NCI-H128 (cell line): ENCODE results near the gene PHF21B.
"Not testable (repeated sequence)": the region's sequence is repeated elsewhere in the genome, so short reads cannot be mapped to it uniquely, and the experiment has no call there.

Experiments used
- DNase-seq: peaks from one replicate; lab custom pipeline; 2025; ENCODE audit not compliant: unreplicated experiment; lab: John Stamatoyannopoulos, UW

The PHF21B gene

DNA sequence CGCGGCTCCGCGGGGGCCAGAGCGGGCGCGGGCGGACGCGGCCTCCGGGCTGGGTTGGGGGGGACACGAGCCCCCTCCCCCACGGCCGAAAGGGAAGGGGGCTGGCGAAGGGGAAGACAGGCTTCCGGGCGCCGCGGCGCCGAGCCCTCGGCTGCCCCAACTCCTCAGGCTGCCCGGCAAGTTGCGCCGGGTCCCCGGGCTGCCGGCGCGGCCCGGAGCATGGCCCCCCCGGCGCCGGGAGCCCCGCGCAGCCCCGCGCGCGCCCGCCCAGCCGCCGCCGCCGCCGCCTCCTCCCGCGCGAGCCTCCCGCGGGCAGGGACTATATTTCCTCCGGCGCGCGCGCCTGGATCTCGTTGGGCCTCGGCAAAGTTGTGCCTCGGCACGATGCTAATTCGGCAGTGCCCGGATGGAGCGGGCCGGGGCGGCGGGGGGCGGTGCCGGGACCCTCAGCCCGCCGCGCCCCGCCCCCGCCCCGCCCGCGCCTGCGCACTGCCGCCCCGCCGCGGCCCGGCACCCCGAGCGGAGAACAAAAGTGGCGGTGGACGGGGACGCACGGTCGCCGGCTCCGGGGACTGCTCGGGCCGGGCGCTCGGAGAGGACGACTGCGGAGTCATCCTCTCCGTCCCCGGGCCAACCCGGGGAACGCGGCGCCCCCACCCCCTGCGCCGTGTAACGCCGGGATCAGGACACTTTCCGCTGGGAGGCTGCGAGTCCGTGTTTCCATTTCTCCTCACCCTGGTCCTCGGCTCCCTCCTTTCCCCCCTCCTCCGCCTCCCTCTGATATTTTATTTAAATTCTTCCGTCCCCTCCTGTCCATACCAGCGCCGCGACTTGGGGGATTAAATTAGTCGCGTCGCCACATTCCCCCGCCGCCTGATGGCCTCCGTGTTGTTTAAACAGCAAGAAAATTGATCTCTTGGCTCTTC, at the start of gene PHF21B:
PHF21B (minus strand) TSS at position 400 of the 926 bp plus-strand sequence. CDS start 456 bp downstream, outside the sequence.
- DNase-seq, result peak; percentile 23

GRCh38 chr22:45059296-45059695, 49.5 kb upstream of the PHF21B start:
- no peak for DNase-seq

DNA sequence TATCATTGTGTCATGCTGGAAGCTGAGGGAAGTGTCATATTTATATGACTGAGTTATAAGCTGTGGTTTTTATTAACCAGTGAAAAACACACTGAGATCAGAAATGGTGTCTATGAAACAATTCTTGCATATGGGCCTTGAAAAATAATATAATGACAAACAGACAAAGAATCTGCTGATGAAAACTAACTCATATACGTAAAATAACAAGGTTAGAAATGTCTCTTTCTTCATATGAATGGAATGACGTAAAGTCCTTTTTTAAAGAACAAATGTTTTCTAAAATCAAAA, 48.8 kb upstream of the PHF21B start:
- DNase-seq, result no peak

- DNase-seq, result no peak
Observed at GRCh38 chr22:45055936-45056335, 46.1 kb upstream of the PHF21B start.

DNA sequence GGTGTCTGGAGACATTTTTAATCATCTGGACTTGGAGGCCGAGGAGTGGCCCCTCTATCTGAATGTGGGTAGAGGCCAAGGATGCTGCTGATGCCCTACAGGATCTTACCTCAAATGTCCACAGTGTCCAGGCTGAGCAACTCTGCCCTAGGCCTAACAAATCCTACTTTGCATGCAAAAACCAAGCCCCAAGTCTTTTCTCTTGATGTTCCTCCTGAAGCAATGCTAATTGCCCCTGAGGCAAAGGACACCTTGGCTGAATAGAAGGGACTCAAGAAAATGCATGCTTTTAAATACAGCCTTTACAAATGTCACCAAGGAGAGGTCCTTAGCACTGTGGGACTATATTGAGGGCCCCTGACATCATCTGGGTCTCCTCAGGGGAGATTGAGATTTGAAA, 43.8 kb upstream of the PHF21B start:
- DNase-seq, result no peak

- no peak for DNase-seq
Observed at GRCh38 chr22:45053094-45053493, 43.3 kb upstream of the PHF21B start.

GRCh38 chr22:45052665-45053064, 42.9 kb upstream of the PHF21B start:
- not testable (repeated sequence) for DNase-seq

DNA sequence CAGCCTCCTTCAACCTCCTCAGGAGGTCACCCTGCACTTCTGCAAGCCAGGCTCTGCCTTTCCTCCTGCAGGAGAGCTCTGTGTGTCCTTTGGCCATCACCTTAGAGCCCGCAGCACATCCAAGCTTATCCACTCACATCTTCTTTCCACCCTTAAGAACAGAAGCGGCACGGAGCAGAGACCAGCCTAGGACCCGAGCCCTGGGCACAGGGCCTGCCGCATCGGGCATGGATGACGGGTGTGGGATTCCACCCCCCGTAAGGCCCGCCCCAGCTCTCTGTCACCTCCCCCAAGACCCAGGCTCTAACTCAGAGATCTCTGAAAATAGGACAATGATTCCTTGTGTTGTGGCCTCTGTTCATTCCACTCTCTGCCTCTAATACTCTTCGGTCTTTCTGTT, 42.1 kb upstream of the PHF21B start:
- no peak for DNase-seq

DNA sequence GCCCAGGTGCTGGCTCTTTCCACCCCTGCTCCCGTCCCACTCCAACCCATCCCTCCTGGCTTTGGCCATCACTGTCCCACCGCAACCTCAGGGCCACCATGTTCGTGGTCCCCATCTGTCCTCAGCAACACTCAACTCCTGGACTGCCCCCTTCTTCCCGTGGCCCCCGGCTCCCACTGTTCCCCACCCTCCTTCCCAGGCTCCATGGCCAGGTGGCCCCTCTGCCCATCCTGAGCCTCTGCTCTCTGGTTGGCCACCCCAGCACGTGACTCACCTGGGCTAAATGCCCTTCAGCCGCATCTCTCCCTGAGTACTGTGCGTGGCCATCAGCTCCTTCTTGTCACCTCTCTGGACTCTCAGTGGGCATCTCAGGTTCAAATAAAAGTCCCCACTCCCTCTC, 41.6 kb upstream of the PHF21B start:
- DNase-seq, result no peak

GRCh38 chr22:45047260-45047659, 37.5 kb upstream of the PHF21B start:
- no peak for DNase-seq

DNA sequence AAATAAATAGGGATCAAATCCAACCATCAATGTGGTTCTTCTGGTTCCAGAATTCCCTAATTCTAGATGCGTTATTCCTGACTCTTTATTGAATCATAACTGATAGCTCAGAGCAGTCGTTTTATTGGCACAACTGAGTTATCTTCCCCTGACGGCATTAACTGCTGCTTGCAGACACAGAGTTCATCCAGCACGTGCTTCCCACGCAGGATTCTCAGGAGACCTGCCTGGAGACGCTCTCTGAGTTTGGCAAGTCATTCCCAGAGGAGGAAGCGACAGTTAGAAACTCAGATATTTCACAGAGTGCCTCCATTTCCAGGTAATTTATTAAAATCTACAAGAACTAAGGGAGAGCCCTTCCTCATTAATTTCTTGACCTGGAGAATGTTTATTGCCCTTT, 35.4 kb upstream of the PHF21B start:
- DNase-seq, result no peak

- no peak for DNase-seq
Observed at GRCh38 chr22:45042263-45042662, 32.5 kb upstream of the PHF21B start.

DNA sequence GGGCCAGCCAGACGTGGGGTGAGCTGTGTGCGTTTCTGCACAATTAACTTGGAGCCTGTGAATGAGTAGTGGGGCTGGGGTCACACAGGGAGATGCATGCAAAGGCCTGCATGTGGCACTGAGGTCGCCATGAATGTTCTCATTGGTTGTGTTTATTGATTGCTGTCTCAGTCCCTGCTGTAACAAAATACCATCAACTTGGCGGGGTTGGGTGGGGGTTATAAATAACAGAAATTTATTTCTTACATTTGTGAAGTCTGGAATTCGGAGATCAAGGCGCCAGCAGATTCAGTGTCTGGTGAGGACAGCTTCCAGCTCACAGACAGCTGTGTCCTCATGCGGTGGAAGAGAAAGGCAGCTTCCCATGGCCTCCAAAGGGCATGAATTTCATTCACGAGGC, 29.3 kb upstream of the PHF21B start:
- DNase-seq, result no peak

DNA sequence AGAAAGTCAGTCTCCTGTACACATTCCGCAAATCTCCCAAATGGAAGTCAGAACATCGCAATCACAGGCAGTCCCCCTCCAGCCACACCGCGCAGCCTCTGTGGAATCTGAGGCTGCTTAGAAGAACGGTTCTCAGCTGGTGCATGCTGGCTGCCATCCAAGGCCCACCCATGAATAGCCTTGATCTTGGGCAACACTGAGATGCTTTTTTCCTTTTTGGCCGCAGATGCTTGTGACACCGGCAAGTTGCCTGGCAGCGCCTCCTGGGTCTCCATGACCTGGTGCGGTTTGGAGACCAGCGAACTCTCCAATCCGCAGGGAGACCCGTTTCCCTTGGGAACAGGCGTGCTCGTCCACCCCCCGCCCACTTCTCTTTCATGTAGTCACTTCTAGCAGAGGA, 26.3 kb upstream of the PHF21B start:
- DNase-seq, result no peak

GRCh38 chr22:45034821-45035220, 25.0 kb upstream of the PHF21B start:
- DNase-seq, result no peak

- DNase-seq, result no peak
Observed at GRCh38 chr22:45034156-45034555, 24.4 kb upstream of the PHF21B start.

DNA sequence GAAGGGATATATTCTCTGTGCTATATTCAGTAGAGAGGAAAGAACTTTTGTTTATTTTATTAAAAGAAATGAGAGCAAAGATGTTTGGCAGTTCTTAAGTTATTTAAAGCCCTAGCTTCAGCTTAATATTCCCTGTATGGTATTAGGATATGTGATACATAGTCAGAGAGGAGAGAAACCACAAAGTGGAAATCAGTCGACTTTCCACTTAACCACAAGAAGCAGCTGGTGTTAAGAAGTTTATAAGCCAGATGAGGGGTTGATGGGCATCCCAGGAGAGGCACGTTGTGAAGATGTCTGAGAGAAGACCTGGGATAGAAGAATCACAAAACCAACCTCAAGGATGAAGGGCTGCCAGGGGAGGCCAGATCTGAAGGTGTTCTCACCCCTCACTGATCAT, 23.3 kb upstream of the PHF21B start:
- no peak for DNase-seq

- DNase-seq, result no peak
Observed at GRCh38 chr22:45031629-45032403, 22.0 kb upstream of the PHF21B start.

- no peak for DNase-seq
Observed at GRCh38 chr22:45029501-45029900, 19.7 kb upstream of the PHF21B start.

GRCh38 chr22:45026511-45026910, 16.7 kb upstream of the PHF21B start:
- DNase-seq, result no peak

GRCh38 chr22:45023431-45023830, 13.6 kb upstream of the PHF21B start:
- DNase-seq, result no peak
